ENCODE data around the gene SCAF8. TPM values are rescaled to one million over a fixed set of nuclear protein-coding genes. Genes with fewer than 3 reads are reported as not detected.
"Not testable (repeated sequence)": the region's sequence is repeated elsewhere in the genome, so short reads cannot be mapped to it uniquely, and the experiment has no call there.

SCAF8 gene
- total RNA-seq, 4 donors from 2014 or later = 33.8 to 49.3 (median 41.7) TPM

- ATAC-seq (no peak), DNase-seq (no peak)
- no peaks in the 10 kb centered on the region for H3K4me1 ChIP-seq
- no peak overlapping the region for H3K4me3 ChIP-seq
- in situ Hi-C loops (cut with MboI; ENCODE audit: low sequenced_read_pairs in 4 of 4) (no loop called here), intact Hi-C loops (cut with DNase I; ENCODE audit: low total_unique reads) (no loop called here)
- H3K27ac ChIP-seq = no peak overlapping the region
- no peaks in the 10 kb centered on the region for H3K9me3 ChIP-seq
- no peak for TF ChIP-seq POLR2A (IDR thresholded peaks at IDR 0.05)
- TF ChIP-seq, protein P1, sequence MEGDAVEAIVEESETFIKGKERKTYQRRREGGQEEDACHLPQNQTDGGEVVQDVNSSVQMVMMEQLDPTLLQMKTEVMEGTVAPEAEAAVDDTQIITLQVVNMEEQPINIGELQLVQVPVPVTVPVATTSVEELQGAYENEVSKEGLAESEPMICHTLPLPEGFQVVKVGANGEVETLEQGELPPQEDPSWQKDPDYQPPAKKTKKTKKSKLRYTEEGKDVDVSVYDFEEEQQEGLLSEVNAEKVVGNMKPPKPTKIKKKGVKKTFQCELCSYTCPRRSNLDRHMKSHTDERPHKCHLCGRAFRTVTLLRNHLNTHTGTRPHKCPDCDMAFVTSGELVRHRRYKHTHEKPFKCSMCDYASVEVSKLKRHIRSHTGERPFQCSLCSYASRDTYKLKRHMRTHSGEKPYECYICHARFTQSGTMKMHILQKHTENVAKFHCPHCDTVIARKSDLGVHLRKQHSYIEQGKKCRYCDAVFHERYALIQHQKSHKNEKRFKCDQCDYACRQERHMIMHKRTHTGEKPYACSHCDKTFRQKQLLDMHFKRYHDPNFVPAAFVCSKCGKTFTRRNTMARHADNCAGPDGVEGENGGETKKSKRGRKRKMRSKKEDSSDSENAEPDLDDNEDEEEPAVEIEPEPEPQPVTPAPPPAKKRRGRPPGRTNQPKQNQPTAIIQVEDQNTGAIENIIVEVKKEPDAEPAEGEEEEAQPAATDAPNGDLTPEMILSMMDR (IDR thresholded peaks at IDR 0.05 in 4 of 5, conservative IDR thresholded peaks at IDR 0.05 in 1 of 5) = no peak
- no peaks in the 10 kb centered on the region for H3K36me3 ChIP-seq
- no peaks in the 10 kb centered on the region for H3K27me3 ChIP-seq
Measured at GRCh38 chr6:154705471-154706113, 27.6 kb upstream of the SCAF8 start.

DNA sequence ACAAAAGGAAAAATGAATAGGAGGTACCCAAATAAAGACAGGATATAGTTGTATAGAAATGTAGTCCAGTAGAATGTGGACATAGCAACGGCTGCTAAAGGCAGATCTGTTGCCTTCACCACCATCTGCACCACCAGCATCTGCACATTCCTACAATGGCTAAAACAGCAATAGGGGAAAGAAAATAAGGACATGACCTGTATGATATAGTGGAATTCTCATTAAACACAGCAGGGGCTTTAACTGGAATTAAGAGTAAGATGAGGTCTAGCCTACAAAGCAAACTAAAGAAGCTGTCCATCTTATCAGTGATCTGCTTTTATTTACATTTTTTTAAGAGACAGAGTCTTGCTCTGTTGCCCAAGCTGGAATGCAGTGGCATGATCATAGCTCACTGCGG lies 26.8 kb upstream of the SCAF8 start:
- Histone ChIP-seq H3K36me3 (no peaks in the 10 kb centered on the region), H3K27me3 (no peaks in the 10 kb centered on the region), H3K9me3 (no peaks in the 10 kb centered on the region), H3K4me3 (no peak overlapping the region), H3K4me1 (no peaks in the 10 kb centered on the region), H3K27ac (no peak overlapping the region)
- no peak for ATAC-seq
- in situ Hi-C loops (cut with MboI; ENCODE audit: low sequenced_read_pairs in 4 of 4) (no loop called here), intact Hi-C loops (cut with DNase I; ENCODE audit: low total_unique reads) (no loop called here)
- TF ChIP-seq, protein P1 (IDR thresholded peaks at IDR 0.05 in 4 of 5, conservative IDR thresholded peaks at IDR 0.05 in 1 of 5) = no peak
- no peak for TF ChIP-seq POLR2A (IDR thresholded peaks at IDR 0.05)
- no peak for DNase-seq

- H3K36me3 ChIP-seq = no peaks in the 10 kb centered on the region
- in situ Hi-C loops (cut with MboI; ENCODE audit: low sequenced_read_pairs in 4 of 4) = no loop called here
- H3K4me3 ChIP-seq = no peak overlapping the region
- ATAC-seq (no peak), DNase-seq (no peak)
- H3K27ac ChIP-seq = no peak overlapping the region
- no peaks in the 10 kb centered on the region for H3K27me3 ChIP-seq
- no peaks in the 10 kb centered on the region for H3K4me1 ChIP-seq
- no peaks in the 10 kb centered on the region for H3K9me3 ChIP-seq
- TF ChIP-seq POLR2A (IDR thresholded peaks at IDR 0.05) = no peak
- TF ChIP-seq, protein P1 (IDR thresholded peaks at IDR 0.05 in 4 of 5, conservative IDR thresholded peaks at IDR 0.05 in 1 of 5) = no peak
- intact Hi-C loops (cut with DNase I; ENCODE audit: low total_unique reads) = no loop called here
Measured at GRCh38 chr6:154709621-154710020, 23.6 kb upstream of the SCAF8 start.

DNA sequence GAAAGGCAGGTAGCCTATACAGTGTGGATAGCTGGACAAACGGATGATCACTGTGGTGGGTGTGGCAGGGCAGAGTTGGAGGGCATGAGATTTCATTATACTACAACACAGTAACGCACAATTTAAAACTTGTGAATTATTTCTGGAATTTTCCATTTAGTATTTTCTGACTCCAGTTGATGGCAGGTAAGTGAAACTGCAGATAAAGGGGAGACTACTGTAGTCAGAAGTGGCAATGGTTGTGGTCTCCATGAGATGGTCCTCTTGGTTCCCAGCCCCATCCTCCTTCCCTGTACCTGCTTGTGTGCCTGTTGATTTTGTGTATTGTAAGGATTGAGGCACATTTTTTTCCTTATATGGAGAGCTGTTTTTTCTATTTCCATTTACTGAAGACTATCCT lies 22.5 kb upstream of the SCAF8 start:
- ATAC-seq (no peak), DNase-seq (no peak)
- Histone ChIP-seq H3K36me3 (no peaks in the 10 kb centered on the region), H3K27me3 (no peaks in the 10 kb centered on the region), H3K4me3 (no peak overlapping the region), H3K27ac (no peak overlapping the region), H3K9me3 (no peaks in the 10 kb centered on the region), H3K4me1 (no peaks in the 10 kb centered on the region)
- no peak for TF ChIP-seq POLR2A (IDR thresholded peaks at IDR 0.05)
- TF ChIP-seq, protein P1 (IDR thresholded peaks at IDR 0.05 in 4 of 5, conservative IDR thresholded peaks at IDR 0.05 in 1 of 5) = no peak
- intact Hi-C loops (cut with DNase I; ENCODE audit: low total_unique reads) (no loop called here), in situ Hi-C loops (cut with MboI; ENCODE audit: low sequenced_read_pairs in 4 of 4) (no loop called here)

DNA sequence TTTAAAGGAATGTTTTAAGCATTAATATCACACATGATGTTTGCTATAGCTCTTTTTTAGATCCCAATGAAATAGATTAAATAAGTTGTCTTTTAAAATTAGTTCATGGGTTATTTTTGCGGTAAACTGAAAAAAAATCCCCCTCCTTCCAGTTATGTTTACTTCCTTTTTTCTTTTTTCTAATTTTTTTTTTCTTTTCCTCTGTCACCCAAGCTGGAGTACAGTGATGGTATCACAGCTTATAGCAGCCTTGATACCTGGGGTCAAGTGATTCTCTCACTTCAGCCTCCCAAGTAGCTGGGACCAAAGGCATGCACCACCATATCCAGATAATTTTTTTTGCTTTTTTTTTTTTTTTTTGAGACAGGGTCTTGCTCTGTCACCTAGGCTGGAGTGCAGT lies 17.8 kb upstream of the SCAF8 start:
- in situ Hi-C loops (cut with MboI; ENCODE audit: low sequenced_read_pairs in 4 of 4) (no loop called here), intact Hi-C loops (cut with DNase I; ENCODE audit: low total_unique reads) (no loop called here)
- DNase-seq (no peak), ATAC-seq (no peak)
- Histone ChIP-seq H3K9me3 (no peaks in the 10 kb centered on the region), H3K27ac (no peak overlapping the region), H3K4me3 (no peak overlapping the region), H3K27me3 (no peaks in the 10 kb centered on the region), H3K4me1 (no peaks in the 10 kb centered on the region), H3K36me3 (no peaks in the 10 kb centered on the region)
- TF ChIP-seq, protein P1 (IDR thresholded peaks at IDR 0.05 in 4 of 5, conservative IDR thresholded peaks at IDR 0.05 in 1 of 5) = no peak
- TF ChIP-seq POLR2A (IDR thresholded peaks at IDR 0.05) = no peak

- H3K4me3 ChIP-seq; H3K36me3 ChIP-seq; intact Hi-C loops (cut with DNase I; ENCODE audit: low total_unique reads); H3K27me3 ChIP-seq; DNase-seq; H3K4me1 ChIP-seq; in situ Hi-C loops (cut with MboI; ENCODE audit: low sequenced_read_pairs in 4 of 4); H3K27ac ChIP-seq; H3K9me3 ChIP-seq; ATAC-seq: not testable (repeated sequence)
Measured at GRCh38 chr6:154716350-154716749, 16.9 kb upstream of the SCAF8 start.

Data from gastrocnemius medialis (tissue), 4 donors.